Measurements from ENCODE around the gene SLC11A1.

- TF ChIP-seq POLR2AphosphoS5 (IDR thresholded peaks at IDR 0.05; ENCODE audit: low read depth, low read length) (no peak), POLR2A (IDR thresholded peaks at IDR 0.05; ENCODE audit: low read depth, low read length) (no peak), TAF1 (IDR thresholded peaks at IDR 0.05; ENCODE audit: borderline replicate concordance, low read depth, low read length) (no peak)
Observed at GRCh38 chr2:218381916-218382366, at the start of gene SLC11A1.
